GM12864 (cell line): ENCODE data around the gene TTC38.

ENCODE experiments used
- DNase-seq: peaks from one replicate; pipeline ENCODE4 v3.0.0-alpha.2; 2011; ENCODE audit warnings: low read depth
- H3K4me3 ChIP-seq: 2 replicates; pipeline ENCODE4 v1.5.1; 2011; ENCODE audit warnings: mild to moderate bottlenecking, low read depth, low read length, control low read depth
- TF ChIP-seq, protein P1 (sequence below): IDR thresholded peaks from 2 replicates; pipeline ENCODE4 v1.5.1; 2011; ENCODE audit warnings: low read depth, mild to moderate bottlenecking, moderate library complexity, low read length, control low read depth, inconsistent platforms; ENCODE audit errors: missing control alignments

TTC38 gene

DNA sequence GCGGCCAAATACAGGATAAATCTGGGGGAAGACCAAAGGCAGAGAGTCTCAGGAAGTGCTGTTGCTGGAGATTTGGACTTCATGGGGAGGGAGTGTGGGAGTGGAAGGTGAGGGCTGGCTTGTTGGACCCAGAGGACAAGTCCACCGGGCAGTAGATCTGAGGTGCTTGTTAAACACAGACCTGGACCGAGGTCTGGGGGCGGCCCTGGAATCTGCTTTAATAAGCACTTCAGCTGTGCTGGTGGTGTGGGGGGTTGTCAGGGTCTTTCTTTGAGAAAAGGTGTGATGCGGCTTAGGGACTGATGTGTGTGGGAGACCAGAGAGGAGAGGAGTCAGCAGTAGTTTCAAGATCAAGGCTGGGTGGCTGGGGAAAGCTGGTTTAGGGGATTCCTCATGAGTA, 72.1 kb downstream of the TTC38 start:
- H3K4me3 ChIP-seq: no peak overlapping the region
- TF ChIP-seq, protein P1, sequence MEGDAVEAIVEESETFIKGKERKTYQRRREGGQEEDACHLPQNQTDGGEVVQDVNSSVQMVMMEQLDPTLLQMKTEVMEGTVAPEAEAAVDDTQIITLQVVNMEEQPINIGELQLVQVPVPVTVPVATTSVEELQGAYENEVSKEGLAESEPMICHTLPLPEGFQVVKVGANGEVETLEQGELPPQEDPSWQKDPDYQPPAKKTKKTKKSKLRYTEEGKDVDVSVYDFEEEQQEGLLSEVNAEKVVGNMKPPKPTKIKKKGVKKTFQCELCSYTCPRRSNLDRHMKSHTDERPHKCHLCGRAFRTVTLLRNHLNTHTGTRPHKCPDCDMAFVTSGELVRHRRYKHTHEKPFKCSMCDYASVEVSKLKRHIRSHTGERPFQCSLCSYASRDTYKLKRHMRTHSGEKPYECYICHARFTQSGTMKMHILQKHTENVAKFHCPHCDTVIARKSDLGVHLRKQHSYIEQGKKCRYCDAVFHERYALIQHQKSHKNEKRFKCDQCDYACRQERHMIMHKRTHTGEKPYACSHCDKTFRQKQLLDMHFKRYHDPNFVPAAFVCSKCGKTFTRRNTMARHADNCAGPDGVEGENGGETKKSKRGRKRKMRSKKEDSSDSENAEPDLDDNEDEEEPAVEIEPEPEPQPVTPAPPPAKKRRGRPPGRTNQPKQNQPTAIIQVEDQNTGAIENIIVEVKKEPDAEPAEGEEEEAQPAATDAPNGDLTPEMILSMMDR: no peak
- DNase-seq: no peak

GRCh38 chr22:46340676-46341075, 72.9 kb downstream of the TTC38 start:
- no peak overlapping the region for H3K4me3 ChIP-seq
- DNase-seq: no peak
- TF ChIP-seq, protein P1: no peak
